NB4 (cell line): ENCODE data around the gene HOXA4.

Source experiments
- DNase-seq: peaks from one replicate; pipeline ENCODE4 v3.0.0; 2010; ENCODE audit warnings: low read depth
- H3K4me3 ChIP-seq: one replicate; pipeline ENCODE4 v1.5.1; 2011; ENCODE audit warnings: mild to moderate bottlenecking, low read depth, low read length, moderate library complexity
- CTCF ChIP-seq: IDR thresholded peaks from one replicate; pipeline ENCODE4 v1.5.1; 2012; ENCODE audit warnings: low read depth, low read length
- MYC ChIP-seq: IDR thresholded peaks from 2 replicates; pipeline ENCODE4 v1.6.1; 2011; ENCODE audit warnings: low read depth, low read length
- POLR2A ChIP-seq: IDR thresholded peaks from 2 replicates; pipeline ENCODE4 v1.6.1; 2011; ENCODE audit warnings: mild to moderate bottlenecking; ENCODE audit not compliant: insufficient read length; ENCODE audit errors: extremely low read depth
- TF ChIP-seq, protein P1 (sequence below): IDR thresholded peaks from 2 replicates; pipeline ENCODE4 v1.6.1; 2011; ENCODE audit warnings: low read depth, low read length

Gene HOXA4

GRCh38 chr7:27083646-27084045 is 46.9 kb downstream of the HOXA4 start:
- H3K4me3 ChIP-seq: no peak overlapping the region
- TF ChIP-seq POLR2A: no peak
- TF ChIP-seq, protein P1, sequence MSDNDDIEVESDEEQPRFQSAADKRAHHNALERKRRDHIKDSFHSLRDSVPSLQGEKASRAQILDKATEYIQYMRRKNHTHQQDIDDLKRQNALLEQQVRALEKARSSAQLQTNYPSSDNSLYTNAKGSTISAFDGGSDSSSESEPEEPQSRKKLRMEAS: no peak
- no peak for TF ChIP-seq MYC
- no peak for TF ChIP-seq CTCF
- no peak for DNase-seq

DNA sequence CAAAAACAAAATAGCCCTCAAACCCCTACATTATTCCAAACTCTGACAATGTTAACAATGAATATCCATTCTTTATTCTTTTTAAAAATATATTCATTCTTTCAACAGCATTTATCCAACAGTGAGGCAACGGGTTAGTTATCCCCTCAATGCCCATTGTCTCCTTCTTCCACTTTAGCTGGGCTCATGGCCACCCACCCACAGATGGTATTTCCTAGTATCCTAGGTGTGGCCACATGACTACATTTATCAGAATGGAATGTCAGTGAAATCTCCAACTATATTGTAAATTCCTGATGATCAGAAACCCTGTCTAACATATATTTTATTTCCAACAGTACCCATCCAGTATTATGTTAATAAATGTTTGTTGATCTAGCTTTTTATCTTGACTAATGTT is 48.4 kb downstream of the HOXA4 start:
- H3K4me3 ChIP-seq: no peak overlapping the region
- TF ChIP-seq CTCF: no peak
- TF ChIP-seq, protein P1: no peak
- no peak for TF ChIP-seq MYC
- no peak for TF ChIP-seq POLR2A
- no peak for DNase-seq

DNA sequence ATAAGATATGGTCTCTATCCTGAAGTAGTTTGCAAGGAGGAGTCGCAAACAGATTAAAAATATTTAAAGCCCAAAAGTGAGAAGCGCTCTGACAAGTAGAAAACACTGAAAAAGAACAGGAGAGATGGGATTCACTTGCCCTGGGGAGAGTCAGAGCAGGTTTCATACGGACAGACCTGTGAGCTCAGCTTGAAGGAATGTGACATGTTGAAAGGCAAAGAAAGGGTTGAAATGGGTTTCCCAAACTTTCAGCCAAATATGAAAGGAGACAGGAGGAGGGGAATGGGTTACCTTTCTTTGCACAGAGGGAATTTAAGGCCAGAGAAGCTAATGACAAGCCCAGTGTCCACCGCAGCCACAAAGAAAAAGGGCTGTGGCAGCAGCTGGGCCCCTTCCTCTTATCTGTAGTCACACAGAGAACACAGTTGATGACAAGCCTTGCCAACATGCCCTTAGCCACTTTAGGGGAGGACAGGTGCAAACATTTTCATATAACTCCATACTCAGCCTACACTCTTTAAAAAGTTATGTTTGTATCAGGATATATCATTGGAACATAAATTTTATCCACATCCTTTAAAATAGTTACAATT is 49.6 kb downstream of the HOXA4 start:
- DNase-seq: no peak
- no peak for TF ChIP-seq MYC
- no peak overlapping the region for H3K4me3 ChIP-seq

GRCh38 chr7:27079234-27079975 is 51.2 kb downstream of the HOXA4 start:
- DNase-seq: peak; percentile 41
- H3K4me3 ChIP-seq: no peak overlapping the region
- TF ChIP-seq CTCF: no peak
- TF ChIP-seq POLR2A: no peak
- TF ChIP-seq MYC: no peak
- TF ChIP-seq, protein P1: no peak

GRCh38 chr7:27078616-27079233 is 51.8 kb downstream of the HOXA4 start:
- no peak for TF ChIP-seq CTCF
- TF ChIP-seq MYC: no peak
- TF ChIP-seq, protein P1: no peak
- TF ChIP-seq POLR2A: no peak
- no peak for DNase-seq
- H3K4me3 ChIP-seq: no peak overlapping the region
